Adrenal gland (tissue), 12 donors: ENCODE data around the gene MYMX. TPM values are rescaled to one million over a fixed set of nuclear protein-coding genes. Genes with fewer than 3 reads are reported as not detected.

ENCODE experiments used
- DNase-seq, 7 donors: peaks; one replicate each; pipeline ENCODE4 v3.0.0-alpha.2; 2019 to 2020
- H3K27ac ChIP-seq, 5 donors: fragments of 200-600 bp; sonication (generic) in 4 of 5; 1 replicate in 3 of 5; 2 replicates in 2 of 5; pipeline versions ENCODE4 v1.5.1 to v1.8.0; 2016 to 2020; ENCODE audit warnings: mild to moderate bottlenecking in 1 of 5
- H3K27me3 ChIP-seq: fragments of 200-600 bp; 2 replicates; pipeline ENCODE4 v1.8.0; 2021
- H3K36me3 ChIP-seq, 2 donors: fragments of 200-600 bp; replicated peaks in 1 of 2; 1 replicate in 1 of 2; 2 replicates in 1 of 2; pipeline versions ENCODE4 v1.5.1 to v1.8.0; 2018 to 2022
- H3K4me1 ChIP-seq, 2 donors: fragments of 200-600 bp; replicated peaks in 1 of 2; 1 replicate in 1 of 2; 2 replicates in 1 of 2; pipeline versions ENCODE4 v1.5.1 to v1.8.0; 2018 to 2021
- H3K4me3 ChIP-seq, 4 donors: fragments of 200-600 bp; sonication (generic) in 3 of 4; one replicate each; pipeline ENCODE4 v1.5.1; 2016 to 2018
- H3K9me3 ChIP-seq, 3 donors: fragments of 200-600 bp; sonication (generic) in 1 of 3; replicated peaks in 1 of 3; 1 replicate in 2 of 3; 2 replicates in 1 of 3; pipeline versions ENCODE4 v1.5.1 to v1.8.0; 2016 to 2021
- POLR2A ChIP-seq, 2 donors: fragments of 450-650 bp; IDR thresholded peaks; one replicate each; pipeline ENCODE4 v1.6.1; 2017; ENCODE audit warnings: antibody characterized with exemption in 2 of 2, mild to moderate bottlenecking in 2 of 2, moderate library complexity in 1 of 2
- WGBS, 4 donors: extraction: QIAGEN DNeasy Blood & Tissue Kit in 2 of 4; methylation state at CpG; one replicate each; pipeline versions ENCODE4 v1.1.5 to v1.1.7; 2013 to 2017; 5-methylcytosine and 5-hydroxymethylcytosine counted together
- intact Hi-C, 2 donors: fragments of 100-400 bp; cut with DNase I; formaldehyde crosslinking; loops; one replicate each; pipeline versions ENCODE4 v1.14.1 to v1.15.0; 2022 to 2023
- polyA plus RNA-seq, 3 donors: library from polyadenylated mRNA; stranded (reverse); fragments of 200-250 nt in 2 of 3; fragments of 350-450 nt in 1 of 3; fragmentation: Illumina TruSeq in 1 of 3; extraction: RNeasy Lipid Tissue Mini Kit (QIAGEN cat#74804) in 1 of 3; gene quantifications; one replicate each; pipeline ENCODE4 v1.2.3, GENCODE V29; 2013 to 2014
- total RNA-seq, 9 donors: library from RNA; depleted of rRNA in 4 of 9; stranded (reverse); fragments of >200 nt in 4 of 9; fragments of 120-200 nt in 1 of 9; fragmentation: NEBNext Ultra II Directional in 1 of 9; extraction: Animal tissue kit (Norgen Biotek cat#: 25700) in 1 of 9; gene quantifications; one replicate each; pipeline versions ENCODE4 v1.1.0 to v1.2.4, GENCODE V29; 2013 to 2023
- TF ChIP-seq, protein P1 (sequence below), 6 experiments: fragments of 450-650 bp in 4 of 6; fragments of 200-600 bp in 2 of 6; sonication (generic) in 1 of 6; IDR thresholded peaks; 1 replicate in 5 of 6; 2 replicates in 1 of 6; pipeline versions ENCODE4 v1.5.1 to v1.8.0; 2016 to 2021; ENCODE audit warnings: antibody characterized with exemption in 6 of 6, mild to moderate bottlenecking in 2 of 6, moderate library complexity in 1 of 6
- donor health status: healthy with polysubstance abuse.
- donor health status: Bipolar disorder and iron deficiency.
- donor health status: DM: yes; HTN: yes; CAD: no.
- donor health status: DM: no; HTN: no; CAD: no.
- donor health status: DM: no; HTN: no; CAD: no.
- donor health status: DM: yes; HTN: yes; CAD: no.

MYMX gene
- total and polyA plus RNA-seq, 12 donors, result 0.39 to 0.94 TPM; not detected in 10

- Histone ChIP-seq H3K9me3 (no peaks in the 10 kb centered on the region), H3K4me1 (peaks cover 19 to 23% of the 10 kb centered on the region in 2 donors), H3K27ac (peak overlapping the region; percentile 93 to 98 (median 97)), H3K4me3 (no peak overlapping the region), H3K27me3 (no peaks in the 10 kb centered on the region), H3K36me3 (no peaks in the 10 kb centered on the region)
- intact Hi-C loops, result loop anchor here (10.0 kb wide), 2 partner anchors 134 to 144 kb away; no protein-coding TSS in a partner anchor
- 76 to 82% (median 79%) methylated on average over 7 of the region's 7 CpGs for WGBS, 4 donors
- DNase-seq, result peak in 2 of 7 donors; percentile 23 to 34
- TF ChIP-seq, protein P1, sequence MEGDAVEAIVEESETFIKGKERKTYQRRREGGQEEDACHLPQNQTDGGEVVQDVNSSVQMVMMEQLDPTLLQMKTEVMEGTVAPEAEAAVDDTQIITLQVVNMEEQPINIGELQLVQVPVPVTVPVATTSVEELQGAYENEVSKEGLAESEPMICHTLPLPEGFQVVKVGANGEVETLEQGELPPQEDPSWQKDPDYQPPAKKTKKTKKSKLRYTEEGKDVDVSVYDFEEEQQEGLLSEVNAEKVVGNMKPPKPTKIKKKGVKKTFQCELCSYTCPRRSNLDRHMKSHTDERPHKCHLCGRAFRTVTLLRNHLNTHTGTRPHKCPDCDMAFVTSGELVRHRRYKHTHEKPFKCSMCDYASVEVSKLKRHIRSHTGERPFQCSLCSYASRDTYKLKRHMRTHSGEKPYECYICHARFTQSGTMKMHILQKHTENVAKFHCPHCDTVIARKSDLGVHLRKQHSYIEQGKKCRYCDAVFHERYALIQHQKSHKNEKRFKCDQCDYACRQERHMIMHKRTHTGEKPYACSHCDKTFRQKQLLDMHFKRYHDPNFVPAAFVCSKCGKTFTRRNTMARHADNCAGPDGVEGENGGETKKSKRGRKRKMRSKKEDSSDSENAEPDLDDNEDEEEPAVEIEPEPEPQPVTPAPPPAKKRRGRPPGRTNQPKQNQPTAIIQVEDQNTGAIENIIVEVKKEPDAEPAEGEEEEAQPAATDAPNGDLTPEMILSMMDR (IDR thresholded peaks at IDR 0.05), result no peak
Measured at GRCh38 chr6:44238687-44239350, 22.1 kb downstream of the MYMX start.

- Histone ChIP-seq H3K36me3 (peaks cover 0 to 4% of the 10 kb centered on the region in 2 donors), H3K4me1 (peaks cover 3 to 11% of the 10 kb centered on the region in 2 donors), H3K9me3 (no peaks in the 10 kb centered on the region), H3K4me3 (no peak overlapping the region), H3K27me3 (no peaks in the 10 kb centered on the region), H3K27ac (no peak overlapping the region)
- no peak for DNase-seq
- intact Hi-C loops, result no loop called here
- TF ChIP-seq, protein P1 (IDR thresholded peaks at IDR 0.05), result no peak
- TF ChIP-seq POLR2A (IDR thresholded peaks at IDR 0.05), result no peak
- 93 to 94% (median 93%) methylated on average over 7 of the region's 7 CpGs for WGBS, 4 donors
Measured at GRCh38 chr6:44243345-44243744, 26.6 kb downstream of the MYMX start.

- 61 to 74% (median 65%) methylated on average over 11 to 12 of the region's 12 CpGs for WGBS, 4 donors
- H3K36me3 ChIP-seq, result peaks cover 0 to 25% of the 10 kb centered on the region in 2 donors
- DNase-seq, result no peak
- intact Hi-C loops, result no loop called here
- H3K9me3 ChIP-seq, result no peaks in the 10 kb centered on the region
- peaks cover 19 to 23% of the 10 kb centered on the region in 2 donors for H3K4me1 ChIP-seq
- no peaks in the 10 kb centered on the region for H3K27me3 ChIP-seq
- H3K27ac ChIP-seq, result peak overlapping the region; percentile 78 to 100 (median 98)
- no peak for TF ChIP-seq POLR2A (IDR thresholded peaks at IDR 0.05)
- TF ChIP-seq, protein P1 (IDR thresholded peaks at IDR 0.05), result no peak
- H3K4me3 ChIP-seq, result peak overlapping the region in 2 of 4 donors; percentile 93 to 99
Measured at GRCh38 chr6:44245391-44245911, 28.7 kb downstream of the MYMX start.

DNA sequence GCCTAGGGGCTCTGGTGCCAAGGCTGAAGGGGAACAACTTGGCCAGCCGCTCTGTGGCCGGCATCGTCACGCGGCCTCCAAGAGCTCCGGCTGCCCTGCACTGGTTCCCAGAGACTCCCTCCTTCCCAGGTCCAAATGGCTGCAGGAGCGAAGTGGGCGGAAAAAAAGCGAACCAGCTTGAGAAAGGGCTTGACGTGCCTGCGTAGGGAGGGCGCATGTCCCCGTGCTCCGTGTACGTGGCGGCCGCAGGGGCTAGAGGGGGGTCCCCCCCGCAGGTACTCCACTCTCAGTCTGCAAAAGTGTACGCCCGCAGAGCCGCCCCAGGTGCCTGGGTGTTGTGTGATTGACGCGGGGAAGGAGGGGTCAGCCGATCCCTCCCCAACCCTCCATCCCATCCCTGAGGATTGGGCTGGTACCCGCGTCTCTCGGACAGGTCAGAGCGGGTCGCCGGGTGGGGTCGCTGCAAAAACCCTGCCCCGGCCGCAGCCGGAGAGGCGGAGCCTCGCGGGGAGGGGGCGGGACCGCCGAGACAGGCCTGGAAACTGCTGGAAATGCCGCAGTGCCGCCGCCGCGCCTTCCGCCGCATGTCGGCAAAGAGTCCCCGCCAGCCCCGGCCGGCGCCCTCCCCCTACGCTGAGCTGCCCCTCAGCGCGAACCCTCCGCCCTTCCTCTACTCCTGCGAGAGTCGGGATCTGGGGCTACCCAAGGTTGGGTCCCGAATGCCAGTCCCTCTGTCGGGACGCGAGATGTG, 29.4 kb downstream of the MYMX start:
- no peaks in the 10 kb centered on the region for H3K27me3 ChIP-seq
- DNase-seq, result peak; percentile 91 to 95 (median 92)
- no peaks in the 10 kb centered on the region for H3K9me3 ChIP-seq
- TF ChIP-seq POLR2A (IDR thresholded peaks at IDR 0.05), result peak; percentile 26 to 57
- TF ChIP-seq, protein P1 (IDR thresholded peaks at IDR 0.05), result peak in 3 of 6 experiments; percentile 0 to 10 (median 1)
- WGBS, 4 donors, result 0 to 1% (median 1%) methylated on average over 32 to 62 of the region's 62 CpGs
- H3K27ac ChIP-seq, result peak overlapping the region; percentile 78 to 100 (median 98)
- peaks cover 19 to 29% of the 10 kb centered on the region in 2 donors for H3K4me1 ChIP-seq
- H3K36me3 ChIP-seq, result peaks cover 0 to 32% of the 10 kb centered on the region in 2 donors
- peak overlapping the region; percentile 13 to 99 (median 75) for H3K4me3 ChIP-seq
- intact Hi-C loops, result no loop called here
